Trophoblast cell (in vitro differentiated cells and primary cell): ENCODE results near the gene ZNF775.

Experiments
- DNase-seq, 2 donors: peaks; one replicate each; pipeline ENCODE4 v3.0.0-alpha.2; 2016
- H2AFZ ChIP-seq: 2 replicates; pipeline ENCODE4 v1.6.1; 2013; ENCODE audit warnings: low read length, moderate library complexity, mild to moderate bottlenecking; ENCODE audit not compliant: insufficient read depth, poor library complexity
- H2AK5ac ChIP-seq: 2 replicates; pipeline ENCODE4 v1.6.1; 2013; ENCODE audit warnings: mild to moderate bottlenecking, low read length
- H2BK120ac ChIP-seq: 2 replicates; pipeline ENCODE4 v1.6.1; 2013; ENCODE audit warnings: low read length, mild to moderate bottlenecking, moderate library complexity; ENCODE audit not compliant: insufficient read depth, poor library complexity
- H2BK12ac ChIP-seq: 2 replicates; pipeline ENCODE4 v1.6.1; 2013; ENCODE audit warnings: mild to moderate bottlenecking, low read length, moderate library complexity
- H2BK5ac ChIP-seq: 2 replicates; pipeline ENCODE4 v1.6.1; 2013; ENCODE audit warnings: low read length, low read depth, moderate library complexity, mild to moderate bottlenecking; ENCODE audit not compliant: poor library complexity
- H3K14ac ChIP-seq: 2 replicates; pipeline ENCODE4 v1.6.1; 2013; ENCODE audit warnings: mild to moderate bottlenecking, low read length
- H3K18ac ChIP-seq: 2 replicates; pipeline ENCODE4 v1.6.1; 2013; ENCODE audit warnings: mild to moderate bottlenecking, low read length
- H3K23ac ChIP-seq: 2 replicates; pipeline ENCODE4 v1.6.1; 2013; ENCODE audit warnings: low read length
- H3K27ac ChIP-seq: 2 replicates; pipeline ENCODE4 v1.5.1; 2013; ENCODE audit warnings: low read depth, mild to moderate bottlenecking, inconsistent platforms, low read length, moderate library complexity
- H3K27me3 ChIP-seq: 2 replicates; pipeline ENCODE4 v1.6.1; 2013; ENCODE audit warnings: inconsistent platforms, mild to moderate bottlenecking, low read length, moderate library complexity; ENCODE audit not compliant: insufficient read depth
- H3K36me3 ChIP-seq, 2 experiments: 1 replicate in 1 of 2; 2 replicates in 1 of 2; pipeline ENCODE4 v1.6.1; 2013; ENCODE audit warnings: low read length in 2 of 2, mild to moderate bottlenecking in 2 of 2, moderate library complexity in 1 of 2; ENCODE audit not compliant: insufficient read depth in 2 of 2, control insufficient read depth in 1 of 2
- H3K4ac ChIP-seq: 2 replicates; pipeline ENCODE4 v1.6.1; 2013; ENCODE audit warnings: low read depth, mild to moderate bottlenecking, low read length, moderate library complexity
- H3K4me1 ChIP-seq, 2 experiments: 1 replicate in 1 of 2; 2 replicates in 1 of 2; pipeline ENCODE4 v1.6.1; 2013; ENCODE audit warnings: low read length in 2 of 2, mild to moderate bottlenecking in 2 of 2, moderate library complexity in 1 of 2; ENCODE audit not compliant: insufficient read depth in 2 of 2, control insufficient read depth in 1 of 2
- H3K4me2 ChIP-seq: 2 replicates; pipeline ENCODE4 v1.6.1; 2013; ENCODE audit warnings: inconsistent platforms, mild to moderate bottlenecking, low read length, moderate library complexity
- H3K4me3 ChIP-seq: 2 replicates; pipeline ENCODE4 v1.5.1; 2013; ENCODE audit warnings: mild to moderate bottlenecking, low read depth, low read length, inconsistent platforms
- H3K79me1 ChIP-seq: one replicate; pipeline ENCODE4 v1.6.1; 2013; ENCODE audit warnings: low read length
- H3K79me2 ChIP-seq: 2 replicates; pipeline ENCODE4 v1.6.1; 2013; ENCODE audit warnings: low read length, mild to moderate bottlenecking; ENCODE audit not compliant: control insufficient read depth, insufficient read depth, poor library complexity
- H3K9ac ChIP-seq: 2 replicates; pipeline ENCODE4 v1.6.1; 2013; ENCODE audit warnings: mild to moderate bottlenecking, low read length
- H3K9me3 ChIP-seq: 2 replicates; pipeline ENCODE4 v1.6.1; 2013; ENCODE audit warnings: low read depth, mild to moderate bottlenecking, control low read depth, inconsistent platforms, low read length; ENCODE audit not compliant: insufficient read depth
- H4K12ac ChIP-seq: 2 replicates; pipeline ENCODE4 v1.6.1; 2013; ENCODE audit warnings: low read depth, mild to moderate bottlenecking, low read length, moderate library complexity
- H4K8ac ChIP-seq: 2 replicates; pipeline ENCODE4 v1.6.1; 2013; ENCODE audit warnings: low read depth, mild to moderate bottlenecking, low read length, moderate library complexity
- H4K91ac ChIP-seq: one replicate; pipeline ENCODE4 v1.6.1; 2013; ENCODE audit warnings: low read depth, mild to moderate bottlenecking, low read length, moderate library complexity
- WGBS: extraction: QIAGEN DNeasy Blood & Tissue Kit; methylation state at CpG from one replicate; pipeline ENCODE4 v1.1.7; 2013; ENCODE audit warnings: missing lambda C conversion rate; ENCODE audit not compliant: insufficient read length, insufficient coverage; ENCODE audit errors: extremely low coverage; 5-methylcytosine and 5-hydroxymethylcytosine counted together

Gene ZNF775

GRCh38 chr7:150444674-150445365, 65.7 kb downstream of the ZNF775 start:
- Histone ChIP-seq H3K4me2 (no peak overlapping the region), H4K91ac (no peak overlapping the region), H3K27ac (no peak overlapping the region), H3K23ac (no peak overlapping the region), H3K4me1 (no peaks in the 10 kb centered on the region), H3K9ac (no peak overlapping the region), H3K9me3 (peaks cover 14% of the 10 kb centered on the region), H4K12ac (no peak overlapping the region), H2BK12ac (no peak overlapping the region), H3K18ac (no peak overlapping the region), H2AK5ac (no peak overlapping the region), H3K14ac (no peak overlapping the region), H2BK5ac (no peak overlapping the region), H3K4ac (no peak overlapping the region), H3K36me3 (no peaks in the 10 kb centered on the region), H2AFZ (no peak overlapping the region), H3K79me2 (no peaks in the 10 kb centered on the region), H3K27me3 (no peaks in the 10 kb centered on the region), H3K79me1 (no peaks in the 10 kb centered on the region), H4K8ac (no peak overlapping the region), H3K4me3 (no peak overlapping the region), H2BK120ac (no peak overlapping the region)
- no peak for DNase-seq
- no CpG with 5 or more reads among the region's 7 CpGs for WGBS

GRCh38 chr7:150446288-150446938, 67.3 kb downstream of the ZNF775 start:
- Histone ChIP-seq H3K4me1 (no peaks in the 10 kb centered on the region), H3K4me2 (no peak overlapping the region), H2AK5ac (no peak overlapping the region), H3K27ac (no peak overlapping the region), H2BK120ac (no peak overlapping the region), H3K14ac (no peak overlapping the region), H2BK5ac (no peak overlapping the region), H4K91ac (no peak overlapping the region), H3K79me1 (no peaks in the 10 kb centered on the region), H3K9ac (no peak overlapping the region), H3K23ac (no peak overlapping the region), H3K4ac (no peak overlapping the region), H4K12ac (no peak overlapping the region), H3K18ac (no peak overlapping the region), H3K36me3 (no peaks in the 10 kb centered on the region), H3K27me3 (no peaks in the 10 kb centered on the region), H2AFZ (no peak overlapping the region), H2BK12ac (no peak overlapping the region), H3K79me2 (no peaks in the 10 kb centered on the region), H3K4me3 (no peak overlapping the region), H4K8ac (no peak overlapping the region), H3K9me3 (peaks cover 14% of the 10 kb centered on the region)
- no peak for DNase-seq
- WGBS, result no CpG with 5 or more reads among the region's 2 CpGs
